ENCODE measurements around the gene MRPL23.

MRPL23 gene

DNA sequence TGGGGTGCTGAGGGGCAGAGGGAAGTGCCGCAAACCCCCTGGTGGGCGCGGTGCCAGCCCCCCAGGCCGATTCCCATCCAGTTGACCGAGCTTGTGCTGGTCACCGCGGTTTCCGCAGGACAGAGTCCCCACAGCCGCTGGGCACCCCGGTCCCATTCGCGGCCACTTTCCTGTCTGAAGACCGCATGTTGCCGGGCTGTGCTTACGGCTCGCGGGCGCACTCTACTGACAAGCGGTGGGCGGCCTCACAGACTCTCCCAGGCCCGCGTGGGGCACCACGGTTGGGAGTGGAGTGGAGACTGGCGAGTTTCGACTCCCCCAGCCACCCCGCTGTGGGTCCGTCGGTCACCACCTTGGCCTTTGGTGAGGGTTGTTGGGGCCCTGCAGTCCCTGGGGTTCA lies 51.2 kb downstream of the MRPL23 start:
- DNase-seq, result no peak

- no peak for DNase-seq
Observed at GRCh38 chr11:1998861-1999260, 51.7 kb downstream of the MRPL23 start.

- no peak for DNase-seq
Observed at GRCh38 chr11:2002042-2002776, 55.1 kb downstream of the MRPL23 start.

- no peak for DNase-seq
Observed at GRCh38 chr11:2002807-2003206, 55.7 kb downstream of the MRPL23 start.

- DNase-seq, result no peak
Observed at GRCh38 chr11:2004466-2004865, 57.3 kb downstream of the MRPL23 start.
